ENCODE measurements around the gene SIX6.

SIX6 gene

GRCh38 chr14:60515511-60516289 lies 6.8 kb downstream of the SIX6 start:
- Histone ChIP-seq H3K9me2 (replicated peaks; ENCODE audit: control insufficient read depth, low read length) (no peaks in the 10 kb centered on the region), H4K20me1 (ENCODE audit: control insufficient read depth, insufficient read depth, low read depth, low read length) (no peaks in the 10 kb centered on the region), H3K79me2 (ENCODE audit: control insufficient read depth, low read length) (no peaks in the 10 kb centered on the region), H3K4me3 (ENCODE audit: low read length) (no peak overlapping the region), H3K4me2 (ENCODE audit: low read length) (no peak overlapping the region), H3K27ac (ENCODE audit: low read depth, low read length) (no peak overlapping the region), H3K27me3 (ENCODE audit: control insufficient read depth, low read length) (no peaks in the 10 kb centered on the region), H3F3A (ENCODE audit: control insufficient read depth, insufficient read depth) (no peaks in the 10 kb centered on the region), H3K36me3 (ENCODE audit: control insufficient read depth, low read length) (no peaks in the 10 kb centered on the region), H3K4me1 (ENCODE audit: control insufficient read depth, low read length) (no peaks in the 10 kb centered on the region), H3K9me3 (ENCODE audit: control insufficient read depth, insufficient read depth, low read length) (no peaks in the 10 kb centered on the region)
- no peak for TF ChIP-seq CTCF (IDR thresholded peaks at IDR 0.05; ENCODE audit: low read depth, low read length, poor library complexity, severe bottlenecking)
- TF ChIP-seq EZH2phosphoT487 (IDR thresholded peaks at IDR 0.05; ENCODE audit: borderline replicate concordance, low read length): no peak

- no peaks in the 10 kb centered on the region for H3K36me3 ChIP-seq (ENCODE audit: control insufficient read depth, low read length)
Measured at GRCh38 chr14:60532442-60532841, 23.5 kb downstream of the SIX6 start.

GRCh38 chr14:60537663-60538062 lies 28.7 kb downstream of the SIX6 start:
- Histone ChIP-seq H3K27me3 (ENCODE audit: control insufficient read depth, low read length) (no peaks in the 10 kb centered on the region), H3K27ac (ENCODE audit: low read depth, low read length) (no peak overlapping the region), H3F3A (ENCODE audit: control insufficient read depth, insufficient read depth) (no peaks in the 10 kb centered on the region), H3K79me2 (ENCODE audit: control insufficient read depth, low read length) (no peaks in the 10 kb centered on the region), H4K20me1 (ENCODE audit: control insufficient read depth, insufficient read depth, low read depth, low read length) (no peaks in the 10 kb centered on the region), H3K36me3 (ENCODE audit: control insufficient read depth, low read length) (no peaks in the 10 kb centered on the region), H3K4me1 (ENCODE audit: control insufficient read depth, low read length) (no peaks in the 10 kb centered on the region), H3K4me2 (ENCODE audit: low read length) (no peak overlapping the region), H3K9me2 (replicated peaks; ENCODE audit: control insufficient read depth, low read length) (no peaks in the 10 kb centered on the region), H3K9me3 (ENCODE audit: control insufficient read depth, insufficient read depth, low read length) (no peaks in the 10 kb centered on the region), H3K4me3 (ENCODE audit: low read length) (no peak overlapping the region)
- TF ChIP-seq EZH2phosphoT487 (IDR thresholded peaks at IDR 0.05; ENCODE audit: borderline replicate concordance, low read length) (no peak), CTCF (IDR thresholded peaks at IDR 0.05; ENCODE audit: low read depth, low read length, poor library complexity, severe bottlenecking) (no peak)

More at GRCh38 chr14:60532442-60532841, 23.5 kb downstream of the SIX6 start:
- Histone ChIP-seq H3K4me3 (ENCODE audit: low read length) (no peak overlapping the region), H3K27me3 (ENCODE audit: control insufficient read depth, low read length) (no peaks in the 10 kb centered on the region), H3K4me1 (ENCODE audit: control insufficient read depth, low read length) (no peaks in the 10 kb centered on the region), H3K9me3 (ENCODE audit: control insufficient read depth, insufficient read depth, low read length) (no peaks in the 10 kb centered on the region), H3K4me2 (ENCODE audit: low read length) (no peak overlapping the region), H3F3A (ENCODE audit: control insufficient read depth, insufficient read depth) (no peaks in the 10 kb centered on the region), H3K9me2 (replicated peaks; ENCODE audit: control insufficient read depth, low read length) (no peaks in the 10 kb centered on the region), H4K20me1 (ENCODE audit: control insufficient read depth, insufficient read depth, low read depth, low read length) (no peaks in the 10 kb centered on the region), H3K27ac (ENCODE audit: low read depth, low read length) (no peak overlapping the region), H3K79me2 (ENCODE audit: control insufficient read depth, low read length) (no peaks in the 10 kb centered on the region)
- no peak for TF ChIP-seq EZH2phosphoT487 (IDR thresholded peaks at IDR 0.05; ENCODE audit: borderline replicate concordance, low read length)
- no peak for TF ChIP-seq CTCF (IDR thresholded peaks at IDR 0.05; ENCODE audit: low read depth, low read length, poor library complexity, severe bottlenecking)
